ENCODE results near the gene ZNF446.

GRCh38 chr19:58434217-58434616 is 41.9 kb upstream of the ZNF446 start:
- TF ChIP-seq EZH2 (IDR thresholded peaks at IDR 0.05; ENCODE audit: low read length, missing control alignments), result no peak
- TF ChIP-seq CTCF (conservative IDR thresholded peaks at IDR 0.05 in 1 of 2, IDR thresholded peaks at IDR 0.05 in 1 of 2; ENCODE audit: low read depth in 1 of 2, low read length in 2 of 2), result no peak
